Measurements from ENCODE around the gene SIRT3.

The SIRT3 gene

GRCh38 chr11:279040-279965 lies 43.2 kb upstream of the SIRT3 start:
- TF ChIP-seq, protein P1, sequence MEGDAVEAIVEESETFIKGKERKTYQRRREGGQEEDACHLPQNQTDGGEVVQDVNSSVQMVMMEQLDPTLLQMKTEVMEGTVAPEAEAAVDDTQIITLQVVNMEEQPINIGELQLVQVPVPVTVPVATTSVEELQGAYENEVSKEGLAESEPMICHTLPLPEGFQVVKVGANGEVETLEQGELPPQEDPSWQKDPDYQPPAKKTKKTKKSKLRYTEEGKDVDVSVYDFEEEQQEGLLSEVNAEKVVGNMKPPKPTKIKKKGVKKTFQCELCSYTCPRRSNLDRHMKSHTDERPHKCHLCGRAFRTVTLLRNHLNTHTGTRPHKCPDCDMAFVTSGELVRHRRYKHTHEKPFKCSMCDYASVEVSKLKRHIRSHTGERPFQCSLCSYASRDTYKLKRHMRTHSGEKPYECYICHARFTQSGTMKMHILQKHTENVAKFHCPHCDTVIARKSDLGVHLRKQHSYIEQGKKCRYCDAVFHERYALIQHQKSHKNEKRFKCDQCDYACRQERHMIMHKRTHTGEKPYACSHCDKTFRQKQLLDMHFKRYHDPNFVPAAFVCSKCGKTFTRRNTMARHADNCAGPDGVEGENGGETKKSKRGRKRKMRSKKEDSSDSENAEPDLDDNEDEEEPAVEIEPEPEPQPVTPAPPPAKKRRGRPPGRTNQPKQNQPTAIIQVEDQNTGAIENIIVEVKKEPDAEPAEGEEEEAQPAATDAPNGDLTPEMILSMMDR (IDR thresholded peaks at IDR 0.05; ENCODE audit: low read depth, low read length) = no peak
- TF ChIP-seq MYC (IDR thresholded peaks at IDR 0.05; ENCODE audit: low read depth, low read length) = no peak
- no peak for TF ChIP-seq POLR2A (IDR thresholded peaks at IDR 0.05; ENCODE audit: extremely low read depth, insufficient read length)
- no peak for TF ChIP-seq MAX (IDR thresholded peaks at IDR 0.05; ENCODE audit: low read depth, low read length)
- no peak overlapping the region for H3K4me3 ChIP-seq (ENCODE audit: low read depth, low read length)
- no peak for DNase-seq (ENCODE audit: low read depth)

DNA sequence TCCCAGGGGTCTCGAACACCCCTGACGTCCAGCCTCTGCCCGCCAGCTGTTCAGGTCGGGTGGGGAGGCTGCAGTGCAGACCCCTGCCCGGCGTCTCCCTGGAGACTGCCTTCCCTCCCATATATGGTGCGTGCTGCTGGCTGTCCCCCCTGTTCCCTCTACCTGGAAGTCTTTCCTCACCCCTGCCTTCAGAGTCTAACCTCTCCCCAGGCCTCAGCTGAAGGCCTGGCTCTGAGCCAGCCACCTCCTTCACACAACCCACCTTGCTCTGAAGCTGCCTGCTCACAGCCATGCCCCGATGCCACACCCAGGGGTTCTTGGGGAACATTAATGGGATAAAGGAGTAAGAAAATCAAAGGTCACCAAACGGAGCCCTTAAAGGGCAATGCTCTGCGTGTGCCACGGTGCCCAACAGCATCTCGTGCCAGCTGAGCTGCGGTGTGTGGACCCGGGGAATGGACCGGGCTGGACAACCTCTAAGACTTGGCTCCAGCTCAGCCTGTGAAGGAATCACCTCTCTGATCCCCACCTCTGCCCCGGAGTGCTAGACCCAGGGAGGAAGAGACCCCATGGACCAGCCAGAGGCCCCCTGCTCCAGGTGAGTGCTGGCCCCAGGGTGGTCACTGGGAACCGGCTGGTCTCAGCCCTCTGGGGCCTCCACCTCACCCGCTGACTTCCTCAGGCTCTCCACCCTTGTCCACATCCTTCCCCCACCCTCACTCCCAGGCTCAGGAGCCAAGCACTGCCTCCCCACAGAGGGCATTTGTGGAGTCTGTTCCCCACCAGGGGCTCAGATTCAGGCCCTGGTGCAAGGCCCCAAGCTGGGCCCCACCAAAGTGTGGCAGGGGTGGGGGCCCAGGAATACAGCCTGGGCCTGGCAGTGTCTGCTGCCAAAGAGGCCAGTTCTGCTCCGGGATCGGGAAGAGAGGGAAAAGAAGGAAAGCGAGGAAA lies 42.1 kb upstream of the SIRT3 start, which contains the start of gene NLRP6:
NLRP6 (plus strand) TSS at position 407 of the 951 bp plus-strand sequence; CDS start at position 570, 163 bp downstream.
- no peak within 1 kb of the TSS for H3K4me3 ChIP-seq (ENCODE audit: low read depth, low read length)
- no peak for DNase-seq (ENCODE audit: low read depth)
- TF ChIP-seq MAX (IDR thresholded peaks at IDR 0.05; ENCODE audit: low read depth, low read length) (no peak), POLR2A (IDR thresholded peaks at IDR 0.05; ENCODE audit: extremely low read depth, insufficient read length) (no peak), MYC (IDR thresholded peaks at IDR 0.05; ENCODE audit: low read depth, low read length) (no peak)
- TF ChIP-seq, protein P1 (IDR thresholded peaks at IDR 0.05; ENCODE audit: low read depth, low read length) = no peak

- H3K4me3 ChIP-seq (ENCODE audit: low read depth, low read length) = no peak overlapping the region
- DNase-seq (ENCODE audit: low read depth) = no peak
- no peak for TF ChIP-seq POLR2A (IDR thresholded peaks at IDR 0.05; ENCODE audit: extremely low read depth, insufficient read length)
- no peak for TF ChIP-seq MYC (IDR thresholded peaks at IDR 0.05; ENCODE audit: low read depth, low read length)
- no peak for TF ChIP-seq MAX (IDR thresholded peaks at IDR 0.05; ENCODE audit: low read depth, low read length)
- TF ChIP-seq, protein P1 (IDR thresholded peaks at IDR 0.05; ENCODE audit: low read depth, low read length) = no peak
These were observed 40.1 kb upstream of the SIRT3 start for GRCh38 chr11:276219-276618.

DNA sequence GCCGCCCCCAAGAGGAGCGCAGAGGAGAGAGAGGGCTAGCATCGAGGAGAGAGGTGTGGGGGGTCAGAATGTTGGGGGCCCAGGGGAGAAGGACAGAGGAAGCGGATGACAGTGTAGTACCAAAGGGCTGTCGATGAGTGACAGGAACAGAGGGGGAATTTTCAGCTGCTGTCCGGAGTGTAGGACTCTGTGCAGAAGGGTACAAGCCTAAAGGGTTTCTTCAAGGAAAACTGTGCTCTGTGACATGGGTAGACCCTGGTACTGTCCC lies 36.7 kb upstream of the SIRT3 start:
- TF ChIP-seq POLR2A (IDR thresholded peaks at IDR 0.05; ENCODE audit: extremely low read depth, insufficient read length) (no peak), MYC (IDR thresholded peaks at IDR 0.05; ENCODE audit: low read depth, low read length) (no peak), MAX (IDR thresholded peaks at IDR 0.05; ENCODE audit: low read depth, low read length) (no peak)
- TF ChIP-seq, protein P1 (IDR thresholded peaks at IDR 0.05; ENCODE audit: low read depth, low read length) = no peak
- DNase-seq (ENCODE audit: low read depth) = no peak
- no peak overlapping the region for H3K4me3 ChIP-seq (ENCODE audit: low read depth, low read length)

DNA sequence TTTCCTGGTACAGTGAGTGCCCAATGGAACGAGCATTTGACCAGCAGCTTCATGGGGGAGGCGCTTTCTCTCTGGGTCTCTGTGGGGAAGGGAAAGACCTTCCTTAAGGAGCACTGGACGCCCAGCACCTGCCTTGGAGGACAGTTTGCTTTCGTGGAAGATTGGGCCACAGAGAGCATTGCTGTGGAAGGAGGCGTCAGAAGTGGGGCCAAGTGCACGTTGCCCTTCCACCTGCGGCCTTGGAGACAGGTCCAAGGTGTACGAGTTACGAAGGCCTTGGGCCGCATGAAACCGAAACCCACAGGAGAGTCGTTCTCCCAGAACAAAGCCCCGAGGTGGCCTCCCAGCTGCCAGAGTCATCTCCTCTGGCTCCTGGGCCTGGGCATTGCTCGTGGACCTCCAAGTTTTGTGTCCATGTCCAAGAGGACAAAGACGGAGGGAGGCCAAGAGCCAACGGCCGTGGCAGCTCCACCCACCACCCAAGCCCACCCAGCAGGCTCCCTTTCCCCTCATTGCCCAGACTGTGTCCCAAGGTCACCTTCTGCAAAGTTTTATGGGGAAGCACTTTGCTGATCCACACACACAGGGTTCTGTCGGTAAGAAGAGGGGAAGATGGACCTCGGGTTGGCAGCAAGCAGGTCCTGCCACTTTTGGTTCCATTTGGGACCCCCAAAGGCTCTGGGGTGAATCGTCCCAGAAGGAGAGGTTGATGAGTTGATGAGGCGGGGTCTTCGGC lies 36.2 kb upstream of the SIRT3 start:
- DNase-seq (ENCODE audit: low read depth) = no peak
- no peak overlapping the region for H3K4me3 ChIP-seq (ENCODE audit: low read depth, low read length)
- TF ChIP-seq POLR2A (IDR thresholded peaks at IDR 0.05; ENCODE audit: extremely low read depth, insufficient read length) (no peak), MAX (IDR thresholded peaks at IDR 0.05; ENCODE audit: low read depth, low read length) (no peak), MYC (IDR thresholded peaks at IDR 0.05; ENCODE audit: low read depth, low read length) (no peak)
- TF ChIP-seq, protein P1 (IDR thresholded peaks at IDR 0.05; ENCODE audit: low read depth, low read length) = no peak

All from NB4 (cell line).